ENCODE results near the gene TNRC6C. TPM values are rescaled to one million over a fixed set of nuclear protein-coding genes. Genes with fewer than 3 reads are reported as not detected.
A peak's percentile ranks its signal among the peaks of the same experiment; 100 is the strongest.

Gene TNRC6C
- total and polyA plus RNA-seq, 4 donors = 1.3 to 7.7 (median 2.9) TPM

GRCh38 chr17:78089576-78090281 lies 131.2 kb downstream of the TNRC6C start:
- no peak for DNase-seq (ENCODE audit: low spot score)
- no peaks in the 10 kb centered on the region for H3K27me3 ChIP-seq (ENCODE audit: control insufficient read depth in 4 of 4, insufficient read depth in 4 of 4, low read length in 3 of 4)
- H3K4me3 ChIP-seq (ENCODE audit: low read depth in 1 of 3, low read length in 3 of 3) = no peak overlapping the region
- H3K9ac ChIP-seq (ENCODE audit: low read depth in 1 of 2, low read length in 2 of 2) = no peak overlapping the region
- TF ChIP-seq CTCF (IDR thresholded peaks at IDR 0.05; ENCODE audit: low read depth, low read length, missing input control) = no peak
- TF ChIP-seq, protein P1, sequence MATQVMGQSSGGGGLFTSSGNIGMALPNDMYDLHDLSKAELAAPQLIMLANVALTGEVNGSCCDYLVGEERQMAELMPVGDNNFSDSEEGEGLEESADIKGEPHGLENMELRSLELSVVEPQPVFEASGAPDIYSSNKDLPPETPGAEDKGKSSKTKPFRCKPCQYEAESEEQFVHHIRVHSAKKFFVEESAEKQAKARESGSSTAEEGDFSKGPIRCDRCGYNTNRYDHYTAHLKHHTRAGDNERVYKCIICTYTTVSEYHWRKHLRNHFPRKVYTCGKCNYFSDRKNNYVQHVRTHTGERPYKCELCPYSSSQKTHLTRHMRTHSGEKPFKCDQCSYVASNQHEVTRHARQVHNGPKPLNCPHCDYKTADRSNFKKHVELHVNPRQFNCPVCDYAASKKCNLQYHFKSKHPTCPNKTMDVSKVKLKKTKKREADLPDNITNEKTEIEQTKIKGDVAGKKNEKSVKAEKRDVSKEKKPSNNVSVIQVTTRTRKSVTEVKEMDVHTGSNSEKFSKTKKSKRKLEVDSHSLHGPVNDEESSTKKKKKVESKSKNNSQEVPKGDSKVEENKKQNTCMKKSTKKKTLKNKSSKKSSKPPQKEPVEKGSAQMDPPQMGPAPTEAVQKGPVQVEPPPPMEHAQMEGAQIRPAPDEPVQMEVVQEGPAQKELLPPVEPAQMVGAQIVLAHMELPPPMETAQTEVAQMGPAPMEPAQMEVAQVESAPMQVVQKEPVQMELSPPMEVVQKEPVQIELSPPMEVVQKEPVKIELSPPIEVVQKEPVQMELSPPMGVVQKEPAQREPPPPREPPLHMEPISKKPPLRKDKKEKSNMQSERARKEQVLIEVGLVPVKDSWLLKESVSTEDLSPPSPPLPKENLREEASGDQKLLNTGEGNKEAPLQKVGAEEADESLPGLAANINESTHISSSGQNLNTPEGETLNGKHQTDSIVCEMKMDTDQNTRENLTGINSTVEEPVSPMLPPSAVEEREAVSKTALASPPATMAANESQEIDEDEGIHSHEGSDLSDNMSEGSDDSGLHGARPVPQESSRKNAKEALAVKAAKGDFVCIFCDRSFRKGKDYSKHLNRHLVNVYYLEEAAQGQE (IDR thresholded peaks at IDR 0.05) = no peak
- TF ChIP-seq JUND (IDR thresholded peaks at IDR 0.05) = no peak
- no peak for TF ChIP-seq RXRA (IDR thresholded peaks at IDR 0.05)
- no peak for TF ChIP-seq GABPA (IDR thresholded peaks at IDR 0.05 in 1 of 2, conservative IDR thresholded peaks at IDR 0.05 in 1 of 2)
- TF ChIP-seq HNF4G (IDR thresholded peaks at IDR 0.05) = no peak
- no peak for TF ChIP-seq MAX (IDR thresholded peaks at IDR 0.05)
- TF ChIP-seq ATF3 (IDR thresholded peaks at IDR 0.05) = no peak
- TF ChIP-seq NR2F2 (IDR thresholded peaks at IDR 0.05) = no peak
- TF ChIP-seq FOXA2 (IDR thresholded peaks at IDR 0.05) = no peak
- TF ChIP-seq RAD21 (IDR thresholded peaks at IDR 0.05) = no peak
- no peak for TF ChIP-seq TAF1 (conservative IDR thresholded peaks at IDR 0.05)
- peak; percentile 27 for TF ChIP-seq YY1 (IDR thresholded peaks at IDR 0.05)
- peak in 1 of 2 donors; percentile 13 for TF ChIP-seq HNF4A (conservative IDR thresholded peaks at IDR 0.05)
- TF ChIP-seq ZBTB33 (IDR thresholded peaks at IDR 0.05) = no peak
- peak; percentile 26 for TF ChIP-seq SP1 (IDR thresholded peaks at IDR 0.05)
- no peak for TF ChIP-seq EGR1 (IDR thresholded peaks at IDR 0.05; ENCODE audit: low read depth in 2 of 2)
- TF ChIP-seq FOXA1 (IDR thresholded peaks at IDR 0.05) = no peak
- peak overlapping the region; percentile 22 to 57 for H3K27ac ChIP-seq (ENCODE audit: low read depth in 1 of 2, low read length in 2 of 2)
- peaks cover 13 to 50% (median 44%) of the 10 kb centered on the region in 4 donors for H3K36me3 ChIP-seq (ENCODE audit: control insufficient read depth in 4 of 4, insufficient read depth in 3 of 4, low read depth in 1 of 4, low read length in 3 of 4)
- peaks cover 0 to 16% (median 3%) of the 10 kb centered on the region in 4 donors for H3K4me1 ChIP-seq (ENCODE audit: control insufficient read depth in 4 of 4, insufficient read depth in 4 of 4, low read length in 3 of 4)
- H3K9me3 ChIP-seq (ENCODE audit: control insufficient read depth in 4 of 4, low read length in 3 of 4) = no peaks in the 10 kb centered on the region
- WGBS = 67% methylated on average over 7 of the region's 7 CpGs
